GM12865 (cell line): ENCODE data around the gene CCDC27.

ENCODE experiments used
- DNase-seq: peaks from one replicate; pipeline ENCODE4 v3.0.0; 2010; ENCODE audit warnings: low read depth
- H3K4me3 ChIP-seq: 2 replicates; pipeline ENCODE4 v1.5.1; 2011; ENCODE audit warnings: mild to moderate bottlenecking, low read depth, low read length, control low read depth
- CTCF ChIP-seq: IDR thresholded peaks from 2 replicates; pipeline ENCODE4 v1.5.1; 2011; ENCODE audit warnings: low read length, control low read depth, low read depth, inconsistent platforms; ENCODE audit not compliant: insufficient read depth; ENCODE audit errors: missing control alignments

Gene CCDC27

GRCh38 chr1:3712573-3713535, 39.4 kb upstream of the CCDC27 start:
- DNase-seq: no peak
- TF ChIP-seq CTCF: no peak
- no peak overlapping the region for H3K4me3 ChIP-seq

GRCh38 chr1:3713840-3714239, 38.4 kb upstream of the CCDC27 start:
- DNase-seq: no peak
- no peak overlapping the region for H3K4me3 ChIP-seq
- TF ChIP-seq CTCF: no peak

- no peak for TF ChIP-seq CTCF
- H3K4me3 ChIP-seq: no peak overlapping the region
- DNase-seq: no peak
These were observed 37.9 kb upstream of the CCDC27 start for GRCh38 chr1:3714284-3714741.

GRCh38 chr1:3714814-3715213, 37.4 kb upstream of the CCDC27 start:
- H3K4me3 ChIP-seq: no peak overlapping the region
- DNase-seq: no peak
- TF ChIP-seq CTCF: no peak

- no peak for TF ChIP-seq CTCF
- no peak overlapping the region for H3K4me3 ChIP-seq
- no peak for DNase-seq
These were observed 35.9 kb upstream of the CCDC27 start for GRCh38 chr1:3716351-3716750.

- no peak for DNase-seq
- H3K4me3 ChIP-seq: no peak overlapping the region
- TF ChIP-seq CTCF: no peak
These were observed 35.1 kb upstream of the CCDC27 start for GRCh38 chr1:3717041-3717714.
